Smooth muscle cell (in vitro differentiated cells): Measurements from ENCODE around the gene MYPOP. TPM values are rescaled to one million over a fixed set of nuclear protein-coding genes. Genes with fewer than 3 reads are reported as not detected.

Experiments
- DNase-seq: peaks from one replicate; lab custom pipeline; 2025; ENCODE audit not compliant: unreplicated experiment; lab: John Stamatoyannopoulos, UW
- H2AFZ ChIP-seq: fragments of 200-600 bp; sonication (generic); 2 replicates; pipeline ENCODE4 v1.6.0; 2016; ENCODE audit warnings: antibody characterized with exemption, low read depth, mild to moderate bottlenecking
- H3F3A ChIP-seq: fragments of 200-600 bp; sonication (generic); 2 replicates; pipeline ENCODE4 v1.6.0; 2017; ENCODE audit warnings: antibody characterized with exemption, low read depth
- H3K27ac ChIP-seq: fragments of 200-600 bp; sonication (generic); 2 replicates; pipeline ENCODE4 v1.5.1; 2016; ENCODE audit warnings: low read depth, mild to moderate bottlenecking
- H3K27me3 ChIP-seq: fragments of 200-600 bp; sonication (generic); 2 replicates; pipeline ENCODE4 v1.6.1; 2016; ENCODE audit warnings: low read depth, mild to moderate bottlenecking
- H3K36me3 ChIP-seq: fragments of 200-600 bp; sonication (generic); 2 replicates; pipeline ENCODE4 v1.5.1; 2016; ENCODE audit warnings: low read depth
- H3K4me1 ChIP-seq: fragments of 200-600 bp; sonication (generic); 2 replicates; pipeline ENCODE4 v1.5.1; 2016; ENCODE audit warnings: low read depth
- H3K4me2 ChIP-seq: fragments of 200-600 bp; sonication (generic); 2 replicates; pipeline ENCODE4 v1.6.0; 2016; ENCODE audit warnings: mild to moderate bottlenecking
- H3K4me3 ChIP-seq: fragments of 200-600 bp; sonication (generic); 2 replicates; pipeline ENCODE4 v1.5.1; 2016; ENCODE audit warnings: mild to moderate bottlenecking
- H3K79me2 ChIP-seq: fragments of 200-600 bp; sonication (generic); 2 replicates; pipeline ENCODE4 v1.6.0; 2016; ENCODE audit warnings: low read depth, mild to moderate bottlenecking
- H3K9ac ChIP-seq: fragments of 200-600 bp; sonication (generic); 2 replicates; pipeline ENCODE4 v1.6.0; 2016; ENCODE audit warnings: low read depth
- H3K9me3 ChIP-seq: fragments of 200-600 bp; sonication (generic); replicated peaks from 2 replicates; pipeline ENCODE4 v1.5.1; 2016; ENCODE audit warnings: low read depth
- H4K20me1 ChIP-seq: fragments of 200-600 bp; sonication (generic); 2 replicates; pipeline ENCODE4 v1.6.0; 2016; ENCODE audit warnings: low read depth
- CTCF ChIP-seq: fragments of 200-600 bp; sonication (generic); IDR thresholded peaks from 2 replicates; pipeline ENCODE4 v1.5.1; 2017; ENCODE audit warnings: borderline replicate concordance, mild to moderate bottlenecking, antibody characterized with exemption; ENCODE audit not compliant: insufficient read depth, poor library complexity, severe bottlenecking
- WGBS: methylation state at CpG from one replicate; pipeline ENCODE4 v1.1.7; 2016; ENCODE audit warnings: low lambda C conversion rate; 5-methylcytosine and 5-hydroxymethylcytosine counted together
- polyA plus RNA-seq: library from polyadenylated mRNA; unstranded; fragments of >200 nt; fragmentation: Nextera tagmentation; extraction: Ambion mirVana; gene quantifications from 2 replicates; pipeline ENCODE4 v1.2.1, GENCODE V29; 2016
- total RNA-seq: library from RNA; depleted of rRNA; stranded (reverse); fragments of >200 nt; gene quantifications from 2 replicates; pipeline ENCODE4 v1.2.3, GENCODE V29; 2014

The MYPOP gene
- total and polyA plus RNA-seq, 2 experiments from 2014 or later, result 1.6 to 2.1 TPM

- no peak overlapping the region for H3K27ac ChIP-seq
- H3K4me1 ChIP-seq, result peaks cover 3% of the 10 kb centered on the region
- H3K4me2 ChIP-seq, result no peak overlapping the region
- no peaks in the 10 kb centered on the region for H4K20me1 ChIP-seq
- no peak overlapping the region for H3K9ac ChIP-seq
- H3K79me2 ChIP-seq, result no peaks in the 10 kb centered on the region
- no peak for TF ChIP-seq CTCF
- 62% methylated on average over 3 of the region's 3 CpGs for WGBS
- peaks cover 19% of the 10 kb centered on the region for H3K27me3 ChIP-seq
- DNase-seq, result no peak
- H3K36me3 ChIP-seq, result no peaks in the 10 kb centered on the region
- H2AFZ ChIP-seq, result no peak overlapping the region
- H3K9me3 ChIP-seq, result no peaks in the 10 kb centered on the region
- no peaks in the 10 kb centered on the region for H3F3A ChIP-seq
- H3K4me3 ChIP-seq, result no peak overlapping the region
Observed at GRCh38 chr19:45931055-45931454, 28.6 kb upstream of the MYPOP start.

- H3K36me3 ChIP-seq, result no peaks in the 10 kb centered on the region
- DNase-seq, result no peak
- no peaks in the 10 kb centered on the region for H4K20me1 ChIP-seq
- peaks cover 7% of the 10 kb centered on the region for H3K27me3 ChIP-seq
- no peak overlapping the region for H2AFZ ChIP-seq
- H3K9ac ChIP-seq, result no peak overlapping the region
- no peak for TF ChIP-seq CTCF
- WGBS, result 88% methylated on average over 2 of the region's 2 CpGs
- no peaks in the 10 kb centered on the region for H3K9me3 ChIP-seq
- H3F3A ChIP-seq, result no peaks in the 10 kb centered on the region
- H3K79me2 ChIP-seq, result no peaks in the 10 kb centered on the region
- H3K27ac ChIP-seq, result no peak overlapping the region
- H3K4me3 ChIP-seq, result no peak overlapping the region
- H3K4me1 ChIP-seq, result peaks cover 3% of the 10 kb centered on the region
- no peak overlapping the region for H3K4me2 ChIP-seq
Observed at GRCh38 chr19:45929247-45929646, 26.8 kb upstream of the MYPOP start.

GRCh38 chr19:45927565-45928261, 25.3 kb upstream of the MYPOP start:
- H3K27ac ChIP-seq, result no peak overlapping the region
- no peak for TF ChIP-seq CTCF
- H3K4me2 ChIP-seq, result peak overlapping the region; percentile 82
- H3K79me2 ChIP-seq, result no peaks in the 10 kb centered on the region
- peak overlapping the region; percentile 52 for H2AFZ ChIP-seq
- no peaks in the 10 kb centered on the region for H3K9me3 ChIP-seq
- peak; percentile 27 for DNase-seq
- H3K36me3 ChIP-seq, result no peaks in the 10 kb centered on the region
- H3F3A ChIP-seq, result no peaks in the 10 kb centered on the region
- peaks cover 3% of the 10 kb centered on the region for H3K27me3 ChIP-seq
- H4K20me1 ChIP-seq, result no peaks in the 10 kb centered on the region
- peaks cover 3% of the 10 kb centered on the region for H3K4me1 ChIP-seq
- WGBS, result 13% methylated on average over 33 of the region's 33 CpGs
- peak overlapping the region; percentile 8 for H3K4me3 ChIP-seq
- no peak overlapping the region for H3K9ac ChIP-seq

GRCh38 chr19:45924891-45925447, 22.6 kb upstream of the MYPOP start:
- TF ChIP-seq CTCF, result no peak
- H3K9me3 ChIP-seq, result no peaks in the 10 kb centered on the region
- no peaks in the 10 kb centered on the region for H3K79me2 ChIP-seq
- H4K20me1 ChIP-seq, result no peaks in the 10 kb centered on the region
- no peak overlapping the region for H3K4me3 ChIP-seq
- H3K27me3 ChIP-seq, result no peaks in the 10 kb centered on the region
- H3K4me1 ChIP-seq, result peaks cover 3% of the 10 kb centered on the region
- no peak overlapping the region for H3K9ac ChIP-seq
- no peak overlapping the region for H3K27ac ChIP-seq
- no peak for DNase-seq
- H2AFZ ChIP-seq, result no peak overlapping the region
- WGBS, result 64% methylated on average over 5 of the region's 6 CpGs
- H3K36me3 ChIP-seq, result no peaks in the 10 kb centered on the region
- H3F3A ChIP-seq, result no peaks in the 10 kb centered on the region
- no peak overlapping the region for H3K4me2 ChIP-seq
